ENCODE measurements around the gene AOPEP.
A peak's percentile ranks its signal among the peaks of the same experiment; 100 is the strongest.

AOPEP gene

DNA sequence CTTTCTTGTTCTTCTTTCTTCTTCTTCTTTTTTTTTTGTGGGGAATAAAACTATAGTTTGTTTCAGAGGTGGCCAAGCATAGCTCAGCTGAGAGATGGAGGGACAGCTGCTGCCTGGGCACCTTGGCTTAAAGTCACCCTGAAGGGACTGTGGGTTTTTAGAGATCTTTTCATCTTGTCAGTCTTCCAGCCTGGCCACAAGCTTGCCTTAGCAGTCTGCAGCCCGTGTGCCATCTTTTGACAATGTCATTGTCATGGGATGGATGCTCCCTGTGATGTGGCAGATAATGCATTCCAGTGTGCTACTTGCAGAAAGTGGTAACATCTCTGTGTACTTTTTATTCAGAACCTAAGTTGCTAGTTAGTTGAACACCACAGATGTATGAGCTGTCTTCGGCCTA lies 310.2 kb downstream of the AOPEP start:
- no peak for TF ChIP-seq CTCF (IDR thresholded peaks at IDR 0.05)
- Histone ChIP-seq H3K27ac (peak overlapping the region; percentile 13 to 99), H3K36me3 (peaks cover 0 to 12% (median 11%) of the 10 kb centered on the region in 3 donors), H3K4me3 (no peak overlapping the region), H3K4me1 (peaks cover 0 to 97% (median 69%) of the 10 kb centered on the region in 4 donors), H3K27me3 (no peaks in the 10 kb centered on the region), H3K9me3 (no peaks in the 10 kb centered on the region)
- intact Hi-C loops (cut with DNase I; ENCODE audit: low total_unique reads): no loop called here
- no peak for DNase-seq

- no peak overlapping the region for H3K4me3 ChIP-seq
- no peak for DNase-seq
- peak overlapping the region; percentile 13 to 99 for H3K27ac ChIP-seq
- no peak for TF ChIP-seq CTCF (IDR thresholded peaks at IDR 0.05)
- H3K27me3 ChIP-seq: no peaks in the 10 kb centered on the region
- no peaks in the 10 kb centered on the region for H3K9me3 ChIP-seq
- H3K4me1 ChIP-seq: peaks cover 0 to 93% (median 57%) of the 10 kb centered on the region in 4 donors
- peaks cover 0 to 12% (median 11%) of the 10 kb centered on the region in 3 donors for H3K36me3 ChIP-seq
- intact Hi-C loops (cut with DNase I; ENCODE audit: low total_unique reads): no loop called here
These were observed 311.5 kb downstream of the AOPEP start for GRCh38 chr9:95037789-95038521.

GRCh38 chr9:95038666-95039065 lies 312.2 kb downstream of the AOPEP start:
- no peak for DNase-seq
- intact Hi-C loops (cut with DNase I; ENCODE audit: low total_unique reads): no loop called here
- peak overlapping the region in 1 of 2 donors; percentile 99 for H3K27ac ChIP-seq

DNA sequence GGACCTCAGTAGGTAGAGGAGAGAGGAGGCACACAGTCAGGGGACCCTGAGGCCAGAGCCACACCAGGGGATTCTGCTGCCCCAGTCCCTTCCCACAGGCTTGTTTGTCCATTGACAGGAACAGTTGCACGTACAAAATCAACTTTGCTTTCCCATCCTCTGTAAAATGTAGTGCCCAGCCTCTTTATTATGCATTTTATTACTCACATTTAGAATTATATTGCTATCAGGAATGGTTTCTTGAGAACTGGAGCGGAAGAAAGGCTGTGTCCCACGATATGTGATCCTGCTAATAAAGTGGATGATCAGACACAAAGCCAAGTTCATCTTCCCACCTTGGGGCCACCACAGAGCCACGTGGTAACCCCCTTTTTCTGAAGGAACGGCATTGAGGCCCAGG lies 313.6 kb downstream of the AOPEP start:
- intact Hi-C loops (cut with DNase I; ENCODE audit: low total_unique reads): no loop called here
- TF ChIP-seq CTCF (IDR thresholded peaks at IDR 0.05): no peak
- no peaks in the 10 kb centered on the region for H3K27me3 ChIP-seq
- H3K4me1 ChIP-seq: peaks cover 0 to 93% (median 61%) of the 10 kb centered on the region in 4 donors
- no peak for DNase-seq
- no peak overlapping the region for H3K4me3 ChIP-seq
- H3K27ac ChIP-seq: peak overlapping the region; percentile 46 to 63
- no peaks in the 10 kb centered on the region for H3K9me3 ChIP-seq
- peaks cover 0 to 27% (median 11%) of the 10 kb centered on the region in 3 donors for H3K36me3 ChIP-seq

More at GRCh38 chr9:95038666-95039065, 312.2 kb downstream of the AOPEP start:
- Histone ChIP-seq H3K36me3 (peaks cover 0 to 13% (median 11%) of the 10 kb centered on the region in 3 donors), H3K27me3 (no peaks in the 10 kb centered on the region), H3K4me3 (no peak overlapping the region), H3K9me3 (no peaks in the 10 kb centered on the region), H3K4me1 (peaks cover 0 to 93% (median 54%) of the 10 kb centered on the region in 4 donors)
- no peak for TF ChIP-seq CTCF (IDR thresholded peaks at IDR 0.05)

GRCh38 chr9:95043826-95044225 lies 317.3 kb downstream of the AOPEP start:
- intact Hi-C loops (cut with DNase I; ENCODE audit: low total_unique reads): no loop called here
- no peak for DNase-seq
- no peak for TF ChIP-seq CTCF (IDR thresholded peaks at IDR 0.05)
- Histone ChIP-seq H3K36me3 (peaks cover 0 to 25% (median 5%) of the 10 kb centered on the region in 3 donors), H3K4me3 (no peak overlapping the region), H3K27ac (peak overlapping the region; percentile 29 to 93), H3K9me3 (no peaks in the 10 kb centered on the region), H3K27me3 (no peaks in the 10 kb centered on the region), H3K4me1 (peaks cover 0 to 91% (median 39%) of the 10 kb centered on the region in 4 donors)

Measured in tibial artery (tissue), 4 donors.